Measurements from ENCODE around the gene CHI3L1.

The CHI3L1 gene

DNA sequence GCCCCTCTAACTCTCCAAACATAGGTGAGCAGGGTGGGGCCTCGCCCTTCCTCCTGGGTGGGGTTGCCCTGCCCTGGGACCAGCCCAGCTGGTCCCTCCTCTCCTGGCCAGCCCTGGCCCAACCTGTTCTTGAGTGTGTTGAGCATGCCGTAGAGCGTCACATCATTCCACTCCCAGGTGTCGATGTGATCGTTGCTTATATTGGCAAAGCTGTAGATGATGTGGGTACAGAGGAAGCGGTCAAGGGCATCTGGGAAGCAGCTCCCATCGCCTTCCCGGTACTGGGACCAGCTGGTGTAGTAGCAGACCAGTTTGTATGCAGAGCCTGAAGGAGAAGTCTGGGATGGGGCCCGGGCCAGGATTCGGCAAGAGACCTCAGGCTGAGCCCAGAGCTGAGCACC is 1.4 kb downstream of the CHI3L1 start:
- TF ChIP-seq SIN3A (IDR thresholded peaks at IDR 0.05; ENCODE audit: borderline replicate concordance, insufficient read depth, low read length) (no peak), TAF1 (IDR thresholded peaks at IDR 0.05; ENCODE audit: borderline replicate concordance, insufficient read depth, low read length) (no peak), FOXP2 (optimal IDR thresholded peaks at IDR 0.05; ENCODE audit: borderline replicate concordance, extremely low read depth, extremely low read length, insufficient read depth) (no peak), POLR2AphosphoS5 (IDR thresholded peaks at IDR 0.05; ENCODE audit: low read depth, low read length) (no peak)
- TF ChIP-seq, protein P1, sequence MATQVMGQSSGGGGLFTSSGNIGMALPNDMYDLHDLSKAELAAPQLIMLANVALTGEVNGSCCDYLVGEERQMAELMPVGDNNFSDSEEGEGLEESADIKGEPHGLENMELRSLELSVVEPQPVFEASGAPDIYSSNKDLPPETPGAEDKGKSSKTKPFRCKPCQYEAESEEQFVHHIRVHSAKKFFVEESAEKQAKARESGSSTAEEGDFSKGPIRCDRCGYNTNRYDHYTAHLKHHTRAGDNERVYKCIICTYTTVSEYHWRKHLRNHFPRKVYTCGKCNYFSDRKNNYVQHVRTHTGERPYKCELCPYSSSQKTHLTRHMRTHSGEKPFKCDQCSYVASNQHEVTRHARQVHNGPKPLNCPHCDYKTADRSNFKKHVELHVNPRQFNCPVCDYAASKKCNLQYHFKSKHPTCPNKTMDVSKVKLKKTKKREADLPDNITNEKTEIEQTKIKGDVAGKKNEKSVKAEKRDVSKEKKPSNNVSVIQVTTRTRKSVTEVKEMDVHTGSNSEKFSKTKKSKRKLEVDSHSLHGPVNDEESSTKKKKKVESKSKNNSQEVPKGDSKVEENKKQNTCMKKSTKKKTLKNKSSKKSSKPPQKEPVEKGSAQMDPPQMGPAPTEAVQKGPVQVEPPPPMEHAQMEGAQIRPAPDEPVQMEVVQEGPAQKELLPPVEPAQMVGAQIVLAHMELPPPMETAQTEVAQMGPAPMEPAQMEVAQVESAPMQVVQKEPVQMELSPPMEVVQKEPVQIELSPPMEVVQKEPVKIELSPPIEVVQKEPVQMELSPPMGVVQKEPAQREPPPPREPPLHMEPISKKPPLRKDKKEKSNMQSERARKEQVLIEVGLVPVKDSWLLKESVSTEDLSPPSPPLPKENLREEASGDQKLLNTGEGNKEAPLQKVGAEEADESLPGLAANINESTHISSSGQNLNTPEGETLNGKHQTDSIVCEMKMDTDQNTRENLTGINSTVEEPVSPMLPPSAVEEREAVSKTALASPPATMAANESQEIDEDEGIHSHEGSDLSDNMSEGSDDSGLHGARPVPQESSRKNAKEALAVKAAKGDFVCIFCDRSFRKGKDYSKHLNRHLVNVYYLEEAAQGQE (IDR thresholded peaks at IDR 0.05; ENCODE audit: insufficient read depth in 1 of 2, low read depth in 2 of 2, low read length in 2 of 2): no peak

DNA sequence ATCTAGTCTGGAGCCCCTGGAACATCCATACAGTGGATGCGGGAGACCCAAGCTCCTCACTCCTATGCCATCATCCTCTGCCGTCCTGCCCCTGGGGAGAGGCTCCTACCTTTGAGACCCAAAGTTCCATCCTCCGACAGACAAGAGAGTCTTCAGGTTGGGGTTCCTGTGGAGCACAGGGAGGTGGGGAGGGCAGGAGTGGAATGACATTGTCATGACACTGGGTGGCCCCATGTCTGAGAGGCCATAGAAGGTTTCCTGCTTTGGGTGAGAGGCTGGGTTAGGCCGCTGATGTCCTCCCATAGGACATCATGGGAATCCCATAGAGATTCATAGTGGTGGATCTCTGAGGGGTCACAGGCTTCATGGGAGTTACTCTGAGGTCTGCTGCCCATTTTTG is 2.0 kb downstream of the CHI3L1 start:
- TF ChIP-seq POLR2AphosphoS5 (IDR thresholded peaks at IDR 0.05; ENCODE audit: low read depth, low read length): no peak
- no peak for TF ChIP-seq FOXP2 (optimal IDR thresholded peaks at IDR 0.05; ENCODE audit: borderline replicate concordance, extremely low read depth, extremely low read length, insufficient read depth)
- no peak for TF ChIP-seq TAF1 (IDR thresholded peaks at IDR 0.05; ENCODE audit: borderline replicate concordance, insufficient read depth, low read length)
- TF ChIP-seq, protein P1 (IDR thresholded peaks at IDR 0.05; ENCODE audit: insufficient read depth in 1 of 2, low read depth in 2 of 2, low read length in 2 of 2): no peak
- no peak for TF ChIP-seq SIN3A (IDR thresholded peaks at IDR 0.05; ENCODE audit: borderline replicate concordance, insufficient read depth, low read length)

DNA sequence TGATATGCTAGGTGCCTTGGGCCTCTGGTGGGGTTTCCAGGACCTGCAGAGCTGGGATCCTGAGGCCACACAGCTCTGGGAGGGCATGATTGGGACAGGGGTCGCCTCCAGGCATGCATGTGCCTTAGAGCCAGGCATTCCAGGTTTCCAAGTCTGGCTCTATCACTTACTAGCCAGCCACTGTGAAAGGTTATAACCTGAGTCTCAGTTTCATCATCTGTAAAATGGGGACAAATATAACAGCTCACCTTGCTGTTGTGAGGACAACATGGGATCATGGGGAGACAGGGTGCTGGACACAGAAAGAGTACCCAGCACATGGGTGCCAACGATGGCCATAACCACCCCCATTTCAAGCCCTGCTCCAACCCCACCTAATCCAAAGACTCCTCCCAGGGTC is 2.7 kb downstream of the CHI3L1 start:
- TF ChIP-seq TAF1 (IDR thresholded peaks at IDR 0.05; ENCODE audit: borderline replicate concordance, insufficient read depth, low read length) (no peak), SIN3A (IDR thresholded peaks at IDR 0.05; ENCODE audit: borderline replicate concordance, insufficient read depth, low read length) (no peak), POLR2AphosphoS5 (IDR thresholded peaks at IDR 0.05; ENCODE audit: low read depth, low read length) (no peak), FOXP2 (optimal IDR thresholded peaks at IDR 0.05; ENCODE audit: borderline replicate concordance, extremely low read depth, extremely low read length, insufficient read depth) (no peak)
- TF ChIP-seq, protein P1 (IDR thresholded peaks at IDR 0.05; ENCODE audit: insufficient read depth in 1 of 2, low read depth in 2 of 2, low read length in 2 of 2): no peak

DNA sequence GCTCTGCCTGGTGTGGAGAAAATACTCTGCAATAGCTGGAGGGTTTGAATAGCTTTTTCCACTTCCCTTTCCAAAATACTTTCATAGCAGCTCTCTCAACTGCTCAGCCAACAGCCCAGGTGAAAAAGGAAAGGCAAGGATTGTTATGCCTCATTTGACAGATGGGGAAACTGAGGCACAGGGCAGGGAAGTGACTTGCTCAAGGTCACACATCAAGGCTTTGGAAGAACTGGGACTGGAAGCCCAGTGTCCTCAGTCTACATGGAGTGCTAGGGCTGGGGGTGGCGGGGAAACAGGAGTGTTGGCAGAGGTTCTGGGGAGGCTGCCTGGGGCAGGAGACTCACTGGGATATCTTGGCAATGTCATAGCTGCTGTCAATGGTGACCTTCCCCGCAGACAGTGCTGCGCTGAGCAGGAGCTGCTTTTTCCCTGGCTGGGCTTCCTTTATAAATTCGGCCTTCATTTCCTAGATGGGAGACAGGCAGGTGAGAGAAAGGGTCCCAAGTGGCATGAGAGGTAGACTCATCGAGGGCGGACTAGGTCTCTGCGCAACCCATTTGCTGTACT is 4.0 kb downstream of the CHI3L1 start:
- no peak for TF ChIP-seq FOXP2 (optimal IDR thresholded peaks at IDR 0.05; ENCODE audit: borderline replicate concordance, extremely low read depth, extremely low read length, insufficient read depth)
- TF ChIP-seq TAF1 (IDR thresholded peaks at IDR 0.05; ENCODE audit: borderline replicate concordance, insufficient read depth, low read length): no peak
- TF ChIP-seq, protein P1 (IDR thresholded peaks at IDR 0.05; ENCODE audit: insufficient read depth in 1 of 2, low read depth in 2 of 2, low read length in 2 of 2): no peak
- no peak for TF ChIP-seq POLR2AphosphoS5 (IDR thresholded peaks at IDR 0.05; ENCODE audit: low read depth, low read length)
- TF ChIP-seq SIN3A (IDR thresholded peaks at IDR 0.05; ENCODE audit: borderline replicate concordance, insufficient read depth, low read length): no peak

Measured in PFSK-1 (cell line).